Measurements from ENCODE around the gene EIPR1.
"Not testable (repeated sequence)": the region's sequence is repeated elsewhere in the genome, so short reads cannot be mapped to it uniquely, and the experiment has no call there.

Gene EIPR1

DNA sequence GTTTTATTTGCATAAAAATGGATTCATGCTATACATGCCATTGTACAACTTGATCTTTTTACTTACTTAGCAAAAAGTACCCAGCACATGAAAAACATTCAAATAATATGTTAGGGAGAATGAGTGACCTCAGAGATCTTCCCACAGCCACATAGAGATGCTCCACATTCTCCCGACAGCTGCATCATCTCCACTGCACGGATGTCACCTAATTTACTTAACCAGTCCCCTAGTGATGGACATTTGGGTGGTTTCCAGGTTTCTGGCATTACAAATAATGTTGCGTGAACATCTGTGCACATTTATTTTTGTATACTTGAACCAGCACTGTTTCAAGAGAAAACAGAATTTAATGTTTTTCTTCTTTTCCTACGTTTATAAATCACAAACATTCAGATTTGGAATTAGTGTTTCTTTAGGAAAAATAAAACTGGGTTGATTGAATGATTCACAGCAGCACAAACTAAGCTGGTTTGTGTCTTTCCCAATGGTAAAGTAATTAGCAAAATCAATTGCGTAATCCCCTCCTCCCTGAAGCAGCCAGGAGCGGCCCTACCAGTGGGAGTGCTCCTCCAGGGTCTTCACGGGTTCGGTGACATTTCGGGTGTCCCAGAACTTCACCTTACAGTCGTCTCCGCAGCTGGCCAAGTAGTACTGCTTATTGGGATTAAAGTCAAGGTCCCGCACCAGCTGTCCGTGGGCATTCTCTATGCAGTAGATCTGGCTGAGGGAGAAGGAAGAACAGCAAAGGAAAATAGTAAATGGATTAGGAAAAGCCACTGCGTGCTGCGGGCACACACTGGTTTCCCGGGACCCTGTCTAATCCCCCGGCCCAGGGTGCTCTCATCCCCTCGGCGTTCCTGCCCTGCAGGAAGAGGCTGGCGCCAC, 183.9 kb downstream of the EIPR1 start:
- DNase-seq (ENCODE audit: low read depth, low spot score): no peak

DNA sequence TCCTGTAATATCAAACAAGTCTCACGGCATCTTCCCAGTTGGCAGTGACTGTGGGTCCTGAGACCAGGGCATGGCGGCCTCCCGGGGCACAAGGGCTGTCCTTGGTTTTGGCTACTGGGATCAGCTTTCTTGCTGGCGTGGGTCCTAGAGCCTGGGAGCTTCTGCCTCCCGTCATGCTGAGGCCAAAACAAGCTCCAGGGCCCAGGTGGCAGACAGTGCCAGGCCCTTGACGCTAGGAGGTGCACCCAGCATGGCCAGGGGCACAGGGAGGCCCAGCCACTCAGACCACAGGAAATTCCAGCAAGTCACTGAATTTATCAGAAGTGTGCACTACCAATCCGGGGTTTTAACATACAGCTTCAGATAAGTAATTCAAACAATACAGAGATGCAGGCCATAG, 184.7 kb downstream of the EIPR1 start:
- DNase-seq (ENCODE audit: low read depth, low spot score): no peak

DNA sequence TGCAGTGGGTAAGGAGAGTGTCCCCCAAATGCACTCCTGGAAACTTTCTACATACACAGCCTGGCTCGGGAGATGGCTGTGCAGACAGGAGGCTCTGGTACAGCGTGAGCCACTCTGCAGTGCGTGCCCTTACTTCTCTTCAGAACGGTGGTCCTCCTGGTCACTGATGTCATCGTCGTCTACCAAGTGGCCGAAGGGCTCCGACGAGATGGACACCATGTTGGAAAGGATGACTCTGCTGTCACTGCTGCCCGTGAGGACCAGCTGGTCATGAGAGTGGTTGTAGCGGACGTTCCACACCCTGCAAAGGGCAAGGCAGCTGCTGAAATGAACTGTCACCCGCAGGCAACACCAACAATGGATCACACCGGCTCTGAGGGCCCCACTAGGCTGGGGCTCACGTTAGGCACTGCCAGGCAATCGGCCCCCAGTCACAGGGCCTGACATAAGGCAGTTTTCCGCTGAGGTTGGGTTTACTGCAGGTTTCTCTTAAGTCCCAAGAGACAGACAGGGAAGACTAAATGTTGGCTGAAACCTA, 185.3 kb downstream of the EIPR1 start:
- DNase-seq (ENCODE audit: low read depth, low spot score): no peak

DNA sequence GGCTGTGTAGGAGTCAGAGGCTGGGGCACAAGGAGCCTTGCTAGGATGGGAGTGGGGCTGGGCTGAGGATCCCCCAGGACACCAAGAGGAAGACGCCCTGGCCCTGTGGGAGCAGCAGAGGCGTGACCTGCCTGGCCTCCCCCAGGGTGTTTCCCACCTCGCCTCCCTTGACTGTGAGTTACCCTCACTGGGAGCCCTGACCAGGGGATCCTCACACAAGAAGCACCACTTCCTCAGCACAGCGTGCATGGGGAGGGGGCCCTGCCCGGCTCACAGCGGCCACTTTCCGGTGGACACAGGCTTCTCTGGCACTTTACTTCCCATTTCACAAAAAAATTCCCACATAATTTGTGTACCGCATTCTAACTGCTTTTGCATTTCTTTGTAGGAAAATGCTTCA, 187.7 kb downstream of the EIPR1 start:
- DNase-seq (ENCODE audit: low read depth, low spot score): no peak

DNA sequence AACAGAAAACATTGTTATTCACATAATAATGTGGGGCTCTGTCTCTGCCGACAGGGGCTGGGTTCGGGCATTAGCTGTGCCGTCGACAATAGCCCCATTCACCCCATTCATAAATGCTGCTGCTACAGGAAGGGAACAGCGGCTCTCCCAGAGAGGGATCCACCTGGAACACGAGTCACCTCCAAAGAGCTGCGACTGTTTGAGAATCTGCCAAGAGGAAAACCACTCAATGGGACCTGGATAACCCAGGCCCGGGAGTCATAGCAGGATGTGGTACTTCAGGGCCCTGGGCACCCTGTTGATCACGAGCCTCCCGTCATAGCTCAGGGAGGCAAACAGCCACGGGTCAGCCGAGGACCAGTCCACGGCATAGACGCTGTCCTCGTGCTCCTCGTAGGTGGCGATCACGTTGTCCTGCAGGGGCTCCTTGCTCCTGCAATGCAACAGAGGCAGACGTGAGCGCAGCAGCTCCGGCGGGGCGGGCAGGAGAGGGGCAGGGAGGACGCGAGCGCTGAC, 188.5 kb downstream of the EIPR1 start:
- no peak for DNase-seq (ENCODE audit: low read depth, low spot score)

DNA sequence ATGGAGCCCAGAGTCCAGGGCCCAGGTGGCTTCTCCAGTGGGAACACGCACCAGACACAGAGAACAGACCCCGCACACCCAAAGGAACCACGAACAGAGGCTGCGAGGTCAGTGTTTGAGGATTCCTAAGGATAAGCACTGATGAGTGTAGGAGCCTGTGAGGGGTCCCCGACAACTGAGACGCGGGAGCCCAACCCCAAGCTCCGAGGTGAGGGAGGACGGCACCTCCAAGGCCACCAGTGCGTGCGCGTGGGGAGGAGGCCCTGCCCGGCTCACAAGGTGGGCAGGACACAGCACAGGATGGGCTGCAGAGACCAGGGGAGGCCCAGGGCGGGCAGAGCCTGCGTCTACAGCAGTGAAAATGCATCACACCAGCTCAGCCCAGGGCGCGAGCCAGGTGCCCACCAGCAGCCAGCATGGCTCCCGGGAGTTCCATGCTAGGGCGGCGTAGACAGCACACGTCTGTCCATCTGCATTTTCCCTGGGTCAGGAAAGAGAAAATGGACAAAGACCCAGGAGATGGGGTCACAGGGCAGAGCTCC, 189.1 kb downstream of the EIPR1 start:
- DNase-seq (ENCODE audit: low read depth, low spot score): no peak

DNA sequence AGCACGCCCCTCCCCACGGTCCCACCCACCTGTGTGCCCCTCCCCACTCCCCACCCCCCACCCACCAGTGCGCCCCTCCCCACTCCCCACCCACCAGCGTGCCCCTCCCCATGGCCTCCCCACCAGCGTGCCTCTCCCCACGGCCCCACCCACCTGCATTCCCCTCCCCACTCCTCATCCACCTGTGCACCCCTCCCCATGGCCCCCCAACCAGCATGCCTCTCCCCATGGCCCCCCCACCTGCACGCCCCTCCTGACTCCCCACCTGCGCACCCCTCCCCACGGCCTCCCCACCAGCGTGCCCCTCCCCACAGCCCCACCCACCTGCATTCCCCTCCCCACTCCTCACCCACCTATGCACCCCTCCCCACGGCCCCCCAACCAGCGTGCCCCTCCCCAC, 190.2 kb downstream of the EIPR1 start:
- no peak for DNase-seq (ENCODE audit: low read depth, low spot score)

DNA sequence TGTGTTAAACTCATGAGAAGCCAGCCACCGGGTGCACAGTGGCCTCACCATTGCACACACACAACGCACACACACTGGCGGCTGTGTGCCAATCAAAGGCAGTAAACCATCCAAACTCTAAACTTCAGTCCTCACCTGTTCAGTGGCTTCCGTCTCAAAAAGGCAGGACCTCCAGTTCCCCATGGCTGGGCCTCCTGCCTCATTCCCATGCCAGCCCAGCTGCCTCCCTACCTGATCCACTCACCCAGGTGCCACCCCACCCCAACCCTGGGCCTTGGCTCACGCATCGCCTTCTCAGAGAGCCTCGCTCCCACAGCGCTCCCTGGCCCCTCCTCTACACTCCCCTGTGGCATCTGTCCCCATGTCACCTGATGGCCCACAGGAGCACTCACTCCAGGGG, 190.9 kb downstream of the EIPR1 start:
- no peak for DNase-seq (ENCODE audit: low read depth, low spot score)

DNA sequence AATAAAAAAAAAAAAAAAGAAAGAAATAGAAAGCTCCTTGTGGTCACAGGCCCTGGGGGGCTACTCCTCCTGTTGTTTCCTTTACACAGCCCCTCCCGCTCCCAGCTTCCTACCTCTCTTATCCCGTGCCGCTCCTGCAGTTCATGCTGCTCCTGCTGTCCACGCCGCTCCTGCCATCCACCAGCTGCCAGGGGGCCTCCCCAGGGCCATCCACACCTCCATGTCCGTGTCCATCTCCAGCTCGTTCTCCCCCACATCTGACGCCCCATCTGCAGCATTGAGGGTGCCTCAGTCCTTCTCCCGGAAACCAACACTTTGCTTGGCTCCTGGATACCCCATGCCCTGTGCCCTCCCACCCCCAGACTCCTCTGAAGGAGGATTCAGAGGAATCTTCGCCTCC, 191.7 kb downstream of the EIPR1 start:
- DNase-seq (ENCODE audit: low read depth, low spot score): no peak

DNA sequence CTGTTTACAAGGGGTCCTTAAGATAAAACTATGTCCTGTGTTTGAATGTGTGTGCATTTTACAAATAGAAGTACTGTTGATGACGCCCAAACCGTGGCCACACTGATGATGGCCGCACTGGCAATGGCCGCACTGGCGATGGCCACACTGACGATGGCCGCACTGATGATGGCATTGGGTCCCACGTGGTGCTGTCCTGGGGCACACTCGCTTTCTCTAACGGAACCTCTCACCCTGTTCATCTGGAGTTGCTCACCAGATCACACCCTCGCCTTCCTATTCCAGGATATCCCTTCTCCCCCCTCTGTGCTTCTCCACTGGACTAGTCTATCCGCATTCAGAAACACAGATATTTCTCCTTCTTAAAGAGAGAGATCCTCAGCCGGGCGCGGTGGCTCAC, 192.4 kb downstream of the EIPR1 start:
- no peak for DNase-seq (ENCODE audit: low read depth, low spot score)

DNA sequence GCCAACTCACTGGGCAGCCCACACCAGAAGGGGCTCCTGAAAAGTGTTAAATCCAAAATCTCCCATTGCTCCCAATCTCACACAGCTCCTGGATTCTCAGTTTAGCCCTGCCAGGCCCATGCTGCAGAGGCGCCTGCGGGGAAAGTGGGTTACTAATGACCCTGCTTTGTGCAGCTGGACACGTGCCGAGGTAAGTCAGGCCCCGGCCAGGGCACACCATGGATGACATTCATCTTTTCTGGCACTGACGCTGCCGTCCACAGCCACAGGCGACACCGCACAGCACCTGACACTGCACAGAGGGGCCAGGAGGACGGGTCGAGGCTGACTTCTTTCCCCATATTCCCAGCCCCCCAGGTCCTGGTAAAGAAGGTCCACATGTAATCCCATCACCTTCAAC, 193.5 kb downstream of the EIPR1 start:
- DNase-seq (ENCODE audit: low read depth, low spot score): no peak

DNA sequence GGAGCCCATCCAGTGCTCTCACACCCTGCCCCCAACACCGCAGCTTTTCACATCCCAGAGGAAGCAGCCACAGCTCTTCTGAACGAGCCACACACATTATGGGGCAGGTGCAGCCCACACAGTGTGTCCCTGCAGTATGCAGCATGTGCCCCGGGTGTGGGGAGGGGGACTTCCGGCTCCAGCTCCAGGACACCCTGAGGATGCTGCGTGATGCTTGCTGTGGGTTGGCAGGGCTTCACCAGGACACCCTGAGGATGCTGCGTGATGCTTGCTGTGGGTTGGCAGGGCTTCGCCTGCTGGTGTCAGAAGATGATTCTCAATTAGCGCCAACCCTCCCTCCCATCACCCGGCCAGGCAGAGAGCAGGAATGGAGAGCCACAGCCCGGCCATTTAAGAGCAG, 193.9 kb downstream of the EIPR1 start:
- DNase-seq (ENCODE audit: low read depth, low spot score): no peak

DNA sequence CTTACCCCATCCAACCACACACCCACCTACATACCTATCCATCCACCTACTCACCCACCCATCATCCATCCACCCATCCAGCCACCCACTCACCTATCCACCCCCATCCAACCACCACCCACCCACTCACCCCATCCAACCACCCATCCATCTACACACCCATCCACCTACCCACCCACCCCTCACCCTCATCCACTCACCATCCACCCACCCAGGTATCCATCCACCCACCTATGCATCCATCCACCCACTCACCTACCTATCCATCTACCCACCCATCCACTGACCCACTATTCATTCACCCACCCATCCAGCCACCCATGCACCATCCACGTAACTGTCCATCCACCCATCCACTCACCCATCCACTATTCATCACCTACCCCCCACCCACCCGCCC, 194.8 kb downstream of the EIPR1 start:
- DNase-seq (ENCODE audit: low read depth, low spot score): no peak

DNA sequence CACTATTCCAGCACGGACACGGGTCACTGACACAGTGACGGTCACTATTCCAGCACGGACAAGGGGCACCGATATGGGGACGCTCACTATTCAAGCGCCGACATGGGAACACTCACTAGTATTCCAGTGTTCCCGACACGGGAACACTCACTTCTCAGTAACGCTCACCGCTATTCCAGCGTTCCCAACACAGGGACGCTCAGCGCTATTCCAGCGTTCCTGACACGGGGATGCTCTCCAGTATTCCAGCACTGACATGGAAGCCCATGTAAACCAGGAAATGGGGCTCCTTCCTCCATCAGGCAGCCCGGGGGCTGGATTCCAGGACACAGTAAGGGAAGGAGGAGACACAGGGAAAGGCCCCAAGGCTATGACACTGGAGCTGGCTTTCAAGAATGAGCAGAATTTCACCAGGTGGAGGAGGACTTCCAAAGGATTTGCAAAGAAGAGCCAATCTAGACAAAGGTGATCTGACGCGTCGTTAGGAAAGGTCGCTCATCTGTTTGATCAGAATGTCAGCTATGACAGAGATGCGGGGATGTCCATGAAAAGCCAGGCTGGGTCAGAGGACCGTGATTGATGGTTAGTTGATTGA, 196.1 kb downstream of the EIPR1 start:
- no peak for DNase-seq (ENCODE audit: low read depth, low spot score)

DNA sequence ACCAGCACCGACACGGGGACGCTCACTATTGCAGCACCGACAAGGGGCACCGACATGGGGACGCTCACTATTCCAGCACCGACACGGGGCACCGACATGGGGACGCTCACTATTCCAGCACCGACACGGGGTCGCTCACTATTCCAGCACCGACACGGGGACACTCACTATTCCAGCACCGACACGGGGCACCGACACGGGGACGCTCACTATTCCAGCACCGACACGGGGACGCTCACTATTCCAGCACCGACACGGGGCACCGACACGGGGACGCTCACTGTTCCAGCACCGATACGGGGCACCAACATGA, 196.8 kb downstream of the EIPR1 start:
- not testable (repeated sequence) for DNase-seq (ENCODE audit: low read depth, low spot score)

DNA sequence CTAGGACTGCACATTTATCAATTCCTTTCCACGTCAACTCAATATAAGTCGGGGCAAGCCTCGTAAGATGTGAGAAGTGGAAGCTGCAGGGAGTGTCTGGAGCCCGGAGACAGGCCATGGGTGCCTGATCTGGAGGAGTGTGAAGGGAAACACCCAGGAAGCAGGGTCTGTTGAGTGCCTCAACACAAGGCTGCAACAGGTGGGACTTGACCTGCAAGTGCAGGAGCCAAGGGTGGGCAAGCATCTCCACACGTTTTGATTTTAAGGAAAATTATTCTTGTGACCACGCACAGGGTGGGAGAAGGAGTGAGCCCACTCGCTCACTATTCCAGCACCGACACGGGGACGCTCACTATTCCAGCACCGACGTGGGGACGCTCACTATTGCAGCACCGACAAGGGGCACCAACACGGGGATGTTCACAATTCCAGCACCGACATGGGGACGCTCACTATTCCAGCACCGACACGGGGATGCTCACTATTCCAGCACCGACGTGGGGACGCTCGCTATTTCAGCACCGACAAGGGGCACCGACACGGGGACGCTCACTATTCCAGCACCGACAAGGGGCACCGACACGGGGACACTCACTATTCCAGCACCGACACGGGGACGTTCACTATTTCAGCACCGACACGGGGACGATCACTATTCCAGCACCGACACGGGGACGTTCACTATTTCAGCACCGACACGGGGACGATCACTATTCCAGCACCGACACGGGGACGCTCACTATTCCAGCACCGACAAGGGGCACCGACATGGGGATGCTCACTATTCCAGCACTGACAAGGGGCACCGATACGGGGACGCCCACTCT, 197.3 kb downstream of the EIPR1 start:
- no peak for DNase-seq (ENCODE audit: low read depth, low spot score)

DNA sequence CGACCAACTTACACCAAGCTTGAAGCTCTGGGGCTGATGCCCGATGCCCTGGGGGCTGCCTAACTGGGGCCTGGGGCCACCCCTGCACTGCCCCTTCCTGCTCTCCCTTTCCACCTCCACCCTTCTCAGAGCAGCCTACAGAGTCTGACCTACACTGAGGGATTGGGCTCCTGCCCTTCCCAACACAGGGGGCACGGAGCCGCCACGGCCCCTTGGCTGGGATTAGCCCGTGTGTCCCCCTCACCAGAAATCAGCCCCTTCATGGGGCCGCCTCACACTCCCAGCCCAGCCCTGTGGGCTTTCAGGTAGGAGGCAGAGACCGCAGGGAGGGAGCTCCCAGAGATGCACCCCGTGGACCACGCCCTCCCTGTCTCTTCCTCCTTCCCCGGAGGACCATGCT, 198.0 kb downstream of the EIPR1 start:
- DNase-seq (ENCODE audit: low read depth, low spot score): no peak

DNA sequence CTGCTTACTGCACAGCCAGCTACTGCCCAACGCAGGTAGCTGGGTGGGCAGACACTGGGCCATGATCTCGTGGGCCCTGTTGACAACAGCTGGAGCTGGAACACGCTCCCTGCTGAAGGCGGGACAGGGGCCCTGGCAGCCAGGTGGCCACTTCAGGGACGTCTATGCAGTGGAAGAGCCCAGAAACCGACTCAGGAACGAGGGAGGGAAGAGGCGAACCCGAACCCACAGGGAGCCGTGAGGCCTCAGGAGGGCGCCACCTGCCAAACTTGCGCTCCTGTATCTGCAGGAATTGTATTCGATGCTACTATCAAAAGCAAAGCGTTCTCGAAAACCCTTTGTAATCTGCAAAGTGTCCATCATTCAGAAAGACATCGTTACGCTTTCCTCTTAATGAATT, 198.4 kb downstream of the EIPR1 start:
- DNase-seq (ENCODE audit: low read depth, low spot score): no peak

DNA sequence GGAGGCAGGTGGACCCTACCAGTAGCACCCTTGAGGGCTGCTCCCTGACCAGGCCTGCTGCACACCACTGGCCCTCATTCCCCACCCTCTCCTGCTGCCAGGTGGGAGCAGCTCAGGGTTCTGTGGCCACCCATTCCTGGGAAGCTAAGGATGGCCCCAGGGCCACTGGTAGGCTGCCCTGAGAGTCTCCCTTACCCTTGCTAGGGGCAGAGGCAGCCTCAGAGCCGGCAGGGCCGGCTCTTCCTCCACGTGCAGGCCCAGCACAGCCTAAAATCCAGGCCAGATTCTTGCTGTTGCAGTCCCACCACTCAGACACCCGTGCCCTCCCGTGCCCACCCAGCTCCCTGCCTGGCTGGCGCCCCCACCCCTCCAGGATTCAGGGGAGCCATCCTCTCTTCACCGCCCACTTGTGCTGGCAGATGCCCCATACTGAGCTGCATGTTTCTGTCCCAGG, 199.0 kb downstream of the EIPR1 start:
- DNase-seq (ENCODE audit: low read depth, low spot score): no peak

DNA sequence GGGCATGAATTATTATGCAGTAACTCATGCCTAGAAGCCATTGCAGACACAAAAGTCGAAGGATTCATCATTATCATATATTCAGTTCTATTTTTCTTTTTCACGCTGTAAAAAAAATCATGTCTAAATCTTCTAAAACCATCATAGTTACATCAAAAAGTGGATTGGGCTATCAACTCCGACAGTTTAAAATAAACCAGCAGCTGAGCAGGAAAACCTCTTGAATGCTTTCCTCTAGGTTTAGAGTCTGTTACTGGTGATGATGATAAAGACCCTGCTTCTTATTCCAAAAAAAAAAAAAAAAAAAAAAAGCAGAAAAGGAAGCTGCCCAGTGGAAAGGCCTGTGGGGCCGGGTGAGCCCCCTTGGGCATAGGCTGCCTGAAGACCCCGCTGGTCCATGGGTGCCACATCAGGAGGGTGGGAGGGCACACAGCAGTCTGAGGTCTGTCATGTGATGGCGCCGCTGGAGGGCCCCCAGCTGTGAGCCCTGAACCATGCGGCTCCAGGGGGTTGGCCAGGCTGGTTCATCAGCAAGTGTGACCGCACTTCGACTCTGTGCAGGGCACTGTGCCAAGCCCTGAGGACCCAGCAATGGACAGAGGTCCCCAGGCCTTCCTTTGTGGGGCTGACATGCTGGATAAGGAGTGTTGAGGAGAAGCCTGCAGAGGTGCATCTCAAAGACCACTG, 199.6 kb downstream of the EIPR1 start:
- DNase-seq (ENCODE audit: low read depth, low spot score): no peak

DNA sequence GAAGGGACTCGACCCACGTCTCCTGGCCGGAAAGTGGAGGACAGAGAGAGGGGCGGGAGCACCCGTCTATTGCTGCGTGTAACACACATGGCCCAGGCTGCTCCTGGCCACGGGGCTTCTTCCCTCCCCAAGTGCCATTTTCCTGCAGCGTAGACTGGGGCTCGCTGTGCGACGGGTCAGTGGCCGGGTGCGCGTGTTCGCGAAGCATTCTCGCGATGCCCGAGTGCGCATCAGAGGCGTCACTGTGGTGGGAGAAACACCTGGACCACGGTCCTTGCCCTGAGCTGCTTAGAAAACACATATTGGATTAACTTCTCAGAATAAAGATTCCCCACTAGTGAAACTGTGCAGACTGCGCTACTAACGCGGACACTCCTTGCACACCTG, 200.8 kb downstream of the EIPR1 start:
- DNase-seq (ENCODE audit: low read depth, low spot score): no peak

Data from activated naive CD8-positive, alpha-beta T cell treated with anti-CD3 and anti-CD28 coated beads, Interleukin-2, amount 50 U/mL, for 16 hours (primary cell).